HG02610 (cell line): ENCODE measurements around the gene SENP3.
A peak's percentile ranks its signal among the peaks of the same experiment; 100 is the strongest.
"Not testable (repeated sequence)": the region's sequence is repeated elsewhere in the genome, so short reads cannot be mapped to it uniquely, and the experiment has no call there.

ENCODE experiments used
- ATAC-seq: cut with Tn5 transposase; IDR thresholded peaks from one replicate; pipeline ENCODE4 v1.9.1; 2021; ENCODE audit warnings: mild to moderate bottlenecking, moderate library complexity; ENCODE audit not compliant: unreplicated experiment

The SENP3 gene

GRCh38 chr17:7590743-7591142 is 29.0 kb downstream of the SENP3 start:
- no peak for ATAC-seq

DNA sequence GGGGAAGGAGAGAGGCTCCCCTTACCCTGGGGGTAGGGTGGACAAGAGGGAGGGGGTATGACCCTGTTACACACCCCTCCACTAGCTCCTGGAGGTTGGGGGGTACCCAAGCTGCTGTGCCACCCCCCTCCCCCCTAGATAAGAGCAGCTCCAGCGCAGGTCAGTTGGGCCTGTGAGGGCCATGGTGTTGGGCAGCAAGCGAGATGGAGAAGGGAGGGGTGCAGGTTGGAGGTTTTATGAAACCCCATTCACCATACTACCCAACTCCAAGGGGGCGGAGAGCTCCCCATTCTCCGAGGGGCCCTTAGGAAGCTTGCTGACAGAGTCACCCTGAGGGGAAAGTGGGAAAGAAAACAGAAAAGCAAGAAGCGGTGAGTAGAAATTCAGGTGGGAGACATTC is 29.9 kb downstream of the SENP3 start:
- ATAC-seq: no peak

GRCh38 chr17:7592422-7593021 is 30.8 kb downstream of the SENP3 start:
- no peak for ATAC-seq

DNA sequence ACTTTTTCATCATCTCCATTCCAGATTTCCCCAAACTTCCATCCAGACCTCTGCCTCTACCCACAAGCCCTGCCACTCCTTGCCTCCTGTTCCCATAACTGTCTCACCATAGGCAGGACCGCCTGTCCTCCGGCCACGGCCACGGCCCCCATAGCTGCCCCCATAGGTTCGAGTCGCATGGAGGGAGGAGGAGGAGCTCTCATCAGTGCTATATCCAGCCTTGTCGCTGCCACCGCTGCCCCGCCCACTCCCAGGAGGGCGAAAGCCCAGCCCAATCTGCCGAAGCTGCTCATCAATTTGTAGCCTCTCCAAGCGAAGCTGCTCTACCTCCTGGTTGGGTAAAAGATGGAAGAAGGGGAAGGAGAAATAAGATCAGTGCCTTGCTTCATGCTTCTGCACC is 31.6 kb downstream of the SENP3 start:
- no peak for ATAC-seq

GRCh38 chr17:7597561-7597960 is 35.8 kb downstream of the SENP3 start:
- not testable (repeated sequence) for ATAC-seq

DNA sequence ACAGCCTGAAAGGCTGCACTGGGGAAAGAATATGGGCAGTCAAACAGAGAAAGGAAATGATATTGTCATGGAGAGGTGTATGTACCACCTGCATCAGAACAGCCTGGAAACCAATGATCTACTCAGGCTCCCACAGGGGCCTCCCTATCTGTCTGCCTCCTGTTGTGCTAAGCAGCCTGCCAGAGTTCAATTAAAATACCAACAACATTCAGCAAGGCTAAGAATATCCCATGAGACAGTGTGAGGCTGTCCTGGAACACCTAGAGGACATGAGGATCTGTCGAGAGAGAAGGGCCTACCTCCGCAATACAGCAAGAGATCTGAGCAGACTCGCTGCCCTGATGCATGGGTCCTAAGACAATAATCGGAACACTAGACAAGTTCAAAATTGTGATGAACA is 44.6 kb downstream of the SENP3 start:
- ATAC-seq: no peak

GRCh38 chr17:7610641-7611040 is 48.9 kb downstream of the SENP3 start:
- ATAC-seq: no peak

- no peak for ATAC-seq
Measured at GRCh38 chr17:7611635-7612293, 50.0 kb downstream of the SENP3 start.

GRCh38 chr17:7612294-7612640 is 50.5 kb downstream of the SENP3 start:
- ATAC-seq: no peak

DNA sequence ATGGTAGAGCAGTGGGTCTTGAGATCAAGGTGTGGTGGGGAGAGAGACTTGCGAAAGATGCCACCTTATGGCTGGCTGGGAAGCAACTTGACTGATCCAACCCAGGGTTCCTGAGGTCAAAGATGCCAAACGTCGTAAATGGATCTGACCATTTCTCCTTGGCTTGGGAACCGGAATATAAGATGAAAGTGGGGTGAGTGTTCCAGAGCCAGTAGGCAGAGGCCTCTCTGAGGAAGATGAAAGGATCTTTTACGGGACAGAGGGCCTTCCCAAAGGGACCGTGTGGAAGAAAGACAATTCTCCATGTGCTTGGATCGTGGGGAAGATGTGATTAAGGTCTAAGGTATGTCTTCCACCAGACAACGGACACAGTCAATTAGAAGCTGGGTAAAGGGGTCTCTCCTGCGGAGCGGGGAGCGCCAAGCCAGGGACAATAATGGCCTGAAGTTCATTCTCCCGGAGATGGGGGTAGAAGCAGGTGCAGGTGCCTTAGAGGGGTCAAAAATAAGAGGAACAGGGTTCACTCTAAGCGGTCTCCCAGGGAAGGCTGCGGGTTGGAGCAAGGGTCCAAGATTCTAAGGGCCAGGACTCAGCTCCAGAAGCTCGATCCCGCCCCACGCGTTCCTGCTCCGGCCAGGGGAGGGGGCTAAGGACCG is 52.2 kb downstream of the SENP3 start:
- ATAC-seq: no peak

GRCh38 chr17:7614425-7615264 is 52.9 kb downstream of the SENP3 start, which contains the start of gene FXR2:
Gene FXR2 (minus strand): TSS chr17:7614897. CDS start chr17:7614532, 365 bp downstream.
- peak; percentile 88 for ATAC-seq

DNA sequence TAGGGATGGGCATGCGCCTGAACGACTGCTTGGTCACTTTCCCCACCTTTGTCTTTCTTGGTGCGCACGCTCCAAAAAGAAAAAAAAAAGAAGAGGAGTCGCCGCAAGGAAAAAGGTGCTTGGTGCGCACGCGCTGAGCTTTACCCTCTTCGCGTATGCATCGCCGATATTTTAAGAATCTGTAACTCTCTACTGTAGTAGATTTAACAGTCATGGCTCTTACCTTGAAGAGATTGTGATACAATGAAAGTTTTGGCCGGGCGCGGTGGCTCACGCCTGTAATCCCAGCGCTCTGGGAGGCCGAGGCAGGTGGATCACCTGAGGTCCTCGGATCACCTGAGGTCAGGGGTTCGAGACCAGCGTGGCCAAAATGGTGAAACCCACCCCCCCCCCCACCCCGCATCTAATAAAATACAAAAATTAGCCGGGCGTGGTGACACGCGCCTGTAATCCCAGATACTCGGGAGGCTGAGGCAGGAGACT is 53.6 kb downstream of the SENP3 start:
- ATAC-seq: no peak

- ATAC-seq: no peak
Measured at GRCh38 chr17:7618608-7619007, 56.9 kb downstream of the SENP3 start.

GRCh38 chr17:7620835-7621234 is 59.1 kb downstream of the SENP3 start:
- no peak for ATAC-seq
